HL-60 (cell line): ENCODE measurements around the gene SLC23A2.

ENCODE experiments used
- DNase-seq, 2 experiments: peaks; one replicate each; pipeline ENCODE4 v3.0.0-alpha.2; 2010 to 2020; ENCODE audit warnings: low read depth in 1 of 2, low spot score in 1 of 2
- H3K27ac ChIP-seq: fragments of 250-450 bp; sonication (Bioruptor Pico); replicated peaks from 2 replicates; pipeline ENCODE4 v1.5.1; 2020; ENCODE audit warnings: mild to moderate bottlenecking, moderate library complexity
- H3K27me3 ChIP-seq: fragments of 250-450 bp; sonication (Bioruptor Pico); 2 replicates; pipeline ENCODE4 v1.5.1; 2021; ENCODE audit warnings: mild to moderate bottlenecking, moderate library complexity; ENCODE audit not compliant: insufficient read depth, poor library complexity, severe bottlenecking
- H3K4me3 ChIP-seq: replicated peaks from 2 replicates; pipeline ENCODE4 v1.5.1; 2011; ENCODE audit warnings: mild to moderate bottlenecking, control low read depth, low read length; ENCODE audit not compliant: insufficient read depth
- GABPA ChIP-seq: IDR thresholded peaks from 2 replicates; pipeline ENCODE4 v1.6.1; 2012; ENCODE audit warnings: low read depth
- POLR2AphosphoS5 ChIP-seq: IDR thresholded peaks from 2 replicates; pipeline ENCODE4 v1.6.1; 2012; ENCODE audit warnings: low read depth
- SPI1 ChIP-seq: IDR thresholded peaks from 2 replicates; pipeline ENCODE4 v1.6.1; 2012; ENCODE audit warnings: low read depth, mild to moderate bottlenecking, borderline replicate concordance
- TF ChIP-seq, protein P1 (sequence below): IDR thresholded peaks from one replicate; pipeline ENCODE4 v1.5.1; 2011; ENCODE audit warnings: low read length, control low read depth, inconsistent platforms; ENCODE audit not compliant: insufficient read depth
- TF ChIP-seq, protein P2 (sequence below): IDR thresholded peaks from 2 replicates; pipeline ENCODE4 v1.6.1; 2012; ENCODE audit warnings: low read depth; ENCODE audit not compliant: insufficient replicate concordance

Gene SLC23A2

DNA sequence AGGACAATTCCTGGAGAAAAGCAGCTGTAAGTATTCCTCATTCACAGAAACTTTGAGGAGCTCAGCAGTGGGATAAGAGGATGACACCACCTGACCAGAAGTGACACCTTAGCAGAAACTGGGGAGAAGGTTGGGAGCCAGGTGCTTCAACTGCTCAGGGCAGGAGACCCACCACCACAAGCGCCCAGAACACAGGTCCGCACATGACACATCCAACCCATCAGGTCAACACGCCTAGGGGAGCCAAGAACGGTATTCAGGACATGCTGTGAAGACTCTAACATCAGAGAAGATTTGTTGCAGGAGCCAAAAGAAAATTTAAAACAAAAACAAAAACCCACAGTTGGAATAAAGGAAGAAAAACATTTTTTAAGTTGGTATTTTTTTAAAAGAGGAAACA is 50.5 kb downstream of the SLC23A2 start:
- Histone ChIP-seq H3K27ac (no peak overlapping the region), H3K4me3 (no peak overlapping the region), H3K27me3 (no peaks in the 10 kb centered on the region)
- TF ChIP-seq, protein P1, sequence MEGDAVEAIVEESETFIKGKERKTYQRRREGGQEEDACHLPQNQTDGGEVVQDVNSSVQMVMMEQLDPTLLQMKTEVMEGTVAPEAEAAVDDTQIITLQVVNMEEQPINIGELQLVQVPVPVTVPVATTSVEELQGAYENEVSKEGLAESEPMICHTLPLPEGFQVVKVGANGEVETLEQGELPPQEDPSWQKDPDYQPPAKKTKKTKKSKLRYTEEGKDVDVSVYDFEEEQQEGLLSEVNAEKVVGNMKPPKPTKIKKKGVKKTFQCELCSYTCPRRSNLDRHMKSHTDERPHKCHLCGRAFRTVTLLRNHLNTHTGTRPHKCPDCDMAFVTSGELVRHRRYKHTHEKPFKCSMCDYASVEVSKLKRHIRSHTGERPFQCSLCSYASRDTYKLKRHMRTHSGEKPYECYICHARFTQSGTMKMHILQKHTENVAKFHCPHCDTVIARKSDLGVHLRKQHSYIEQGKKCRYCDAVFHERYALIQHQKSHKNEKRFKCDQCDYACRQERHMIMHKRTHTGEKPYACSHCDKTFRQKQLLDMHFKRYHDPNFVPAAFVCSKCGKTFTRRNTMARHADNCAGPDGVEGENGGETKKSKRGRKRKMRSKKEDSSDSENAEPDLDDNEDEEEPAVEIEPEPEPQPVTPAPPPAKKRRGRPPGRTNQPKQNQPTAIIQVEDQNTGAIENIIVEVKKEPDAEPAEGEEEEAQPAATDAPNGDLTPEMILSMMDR = no peak
- no peak for DNase-seq

DNA sequence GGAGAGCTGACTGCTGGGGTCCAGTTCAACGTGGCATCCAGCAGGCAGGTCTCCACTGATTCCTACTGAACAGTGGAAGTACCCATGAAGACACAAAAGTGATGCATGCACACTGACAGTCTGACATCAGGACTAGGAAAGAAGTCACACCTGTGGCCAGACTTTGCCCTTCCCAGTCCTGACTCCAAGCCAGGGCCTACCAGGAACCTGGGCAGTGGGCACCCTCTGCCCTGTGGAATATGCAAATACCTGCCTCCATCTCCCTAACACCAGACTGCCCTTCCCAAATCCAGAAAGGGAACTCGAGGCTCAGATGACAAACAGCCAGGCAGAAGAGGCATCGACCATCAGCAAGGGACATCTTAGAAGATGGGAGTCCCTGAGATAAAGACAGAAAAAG is 50.9 kb downstream of the SLC23A2 start:
- no peak overlapping the region for H3K4me3 ChIP-seq
- TF ChIP-seq POLR2AphosphoS5 = no peak
- TF ChIP-seq, protein P2, sequence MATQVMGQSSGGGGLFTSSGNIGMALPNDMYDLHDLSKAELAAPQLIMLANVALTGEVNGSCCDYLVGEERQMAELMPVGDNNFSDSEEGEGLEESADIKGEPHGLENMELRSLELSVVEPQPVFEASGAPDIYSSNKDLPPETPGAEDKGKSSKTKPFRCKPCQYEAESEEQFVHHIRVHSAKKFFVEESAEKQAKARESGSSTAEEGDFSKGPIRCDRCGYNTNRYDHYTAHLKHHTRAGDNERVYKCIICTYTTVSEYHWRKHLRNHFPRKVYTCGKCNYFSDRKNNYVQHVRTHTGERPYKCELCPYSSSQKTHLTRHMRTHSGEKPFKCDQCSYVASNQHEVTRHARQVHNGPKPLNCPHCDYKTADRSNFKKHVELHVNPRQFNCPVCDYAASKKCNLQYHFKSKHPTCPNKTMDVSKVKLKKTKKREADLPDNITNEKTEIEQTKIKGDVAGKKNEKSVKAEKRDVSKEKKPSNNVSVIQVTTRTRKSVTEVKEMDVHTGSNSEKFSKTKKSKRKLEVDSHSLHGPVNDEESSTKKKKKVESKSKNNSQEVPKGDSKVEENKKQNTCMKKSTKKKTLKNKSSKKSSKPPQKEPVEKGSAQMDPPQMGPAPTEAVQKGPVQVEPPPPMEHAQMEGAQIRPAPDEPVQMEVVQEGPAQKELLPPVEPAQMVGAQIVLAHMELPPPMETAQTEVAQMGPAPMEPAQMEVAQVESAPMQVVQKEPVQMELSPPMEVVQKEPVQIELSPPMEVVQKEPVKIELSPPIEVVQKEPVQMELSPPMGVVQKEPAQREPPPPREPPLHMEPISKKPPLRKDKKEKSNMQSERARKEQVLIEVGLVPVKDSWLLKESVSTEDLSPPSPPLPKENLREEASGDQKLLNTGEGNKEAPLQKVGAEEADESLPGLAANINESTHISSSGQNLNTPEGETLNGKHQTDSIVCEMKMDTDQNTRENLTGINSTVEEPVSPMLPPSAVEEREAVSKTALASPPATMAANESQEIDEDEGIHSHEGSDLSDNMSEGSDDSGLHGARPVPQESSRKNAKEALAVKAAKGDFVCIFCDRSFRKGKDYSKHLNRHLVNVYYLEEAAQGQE = no peak
- no peak for TF ChIP-seq GABPA
- no peak overlapping the region for H3K27ac ChIP-seq
- DNase-seq = no peak
- no peaks in the 10 kb centered on the region for H3K27me3 ChIP-seq

DNA sequence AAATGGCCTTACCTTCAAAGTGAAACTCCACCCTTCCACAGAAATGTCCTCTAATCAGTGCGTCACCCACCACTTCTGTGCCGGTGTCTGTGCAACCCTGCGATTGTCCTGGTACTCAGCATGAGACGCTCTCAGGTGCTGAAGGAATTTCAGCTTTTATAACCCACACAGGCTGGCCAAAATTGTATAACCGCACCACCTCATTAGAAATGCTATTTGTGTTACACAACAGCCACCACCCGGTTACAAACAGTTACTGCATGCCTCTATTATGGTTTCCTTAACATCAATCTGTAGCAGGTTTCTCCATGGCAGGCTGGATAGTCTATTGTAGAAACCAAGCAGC is 51.5 kb downstream of the SLC23A2 start:
- TF ChIP-seq POLR2AphosphoS5 (no peak), SPI1 (no peak), GABPA (no peak)
- TF ChIP-seq, protein P1 = peak; percentile 50
- TF ChIP-seq, protein P2 = no peak
- H3K27ac ChIP-seq = no peak overlapping the region
- DNase-seq = peak in 1 of 2 experiments; percentile 65
- no peak overlapping the region for H3K4me3 ChIP-seq
- H3K27me3 ChIP-seq = no peaks in the 10 kb centered on the region

DNA sequence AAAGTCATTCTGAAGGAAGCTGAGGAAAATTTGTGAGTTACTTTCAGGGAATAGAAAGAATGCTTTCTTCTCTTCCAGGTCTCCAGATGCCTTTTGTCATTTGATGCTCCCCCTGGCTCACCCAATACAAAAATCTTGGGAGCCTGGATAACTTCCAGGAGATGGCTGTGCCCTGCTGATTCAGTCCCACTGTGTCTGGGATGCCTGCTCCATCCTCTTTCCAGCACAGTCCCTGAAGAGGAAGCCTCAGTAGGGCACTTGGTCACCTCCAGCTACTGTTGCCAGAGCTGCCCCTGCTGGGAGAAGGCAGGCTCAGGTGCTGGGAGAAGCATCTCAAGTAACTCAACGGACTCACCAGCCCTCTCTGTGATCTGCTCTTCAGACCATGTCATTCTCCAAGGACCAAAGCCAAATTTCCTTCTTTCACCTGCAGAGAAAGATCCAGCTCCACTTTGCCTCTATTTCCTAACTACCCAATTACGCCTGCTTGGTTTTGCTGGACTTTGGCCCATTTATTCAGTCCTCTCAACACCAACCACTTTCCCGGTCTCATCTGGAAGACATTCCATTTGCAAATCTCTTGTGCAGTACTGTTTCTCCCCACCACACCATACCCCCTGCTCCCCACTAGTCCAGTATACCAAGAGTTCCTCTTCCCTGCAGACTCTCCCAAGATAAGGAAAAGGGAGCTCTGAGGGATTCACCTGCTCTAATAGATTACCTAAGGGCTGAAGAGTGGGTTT is 53.3 kb downstream of the SLC23A2 start:
- H3K27me3 ChIP-seq = no peaks in the 10 kb centered on the region
- no peak overlapping the region for H3K4me3 ChIP-seq
- H3K27ac ChIP-seq = no peak overlapping the region
- DNase-seq = no peak
- TF ChIP-seq, protein P2 = no peak
- TF ChIP-seq SPI1 (no peak), GABPA (no peak)
- TF ChIP-seq, protein P1 = no peak
